COR-L47 (cell line): Measurements from ENCODE around the gene KRTAP4-4.

Source experiments
- DNase-seq: peaks from one replicate; lab custom pipeline; 2025; lab: John Stamatoyannopoulos, UW

The KRTAP4-4 gene

GRCh38 chr17:41111151-41111885, 49.2 kb downstream of the KRTAP4-4 start:
- no peak for DNase-seq
